Hematopoietic multipotent progenitor cell treated with erythropoietin and hydrocortisone succinate and interleukin-3 and kit ligand, for 17 days (in vitro differentiated cells): ENCODE measurements around the gene SDCBP2.
"Not testable (repeated sequence)": the region's sequence is repeated elsewhere in the genome, so short reads cannot be mapped to it uniquely, and the experiment has no call there.

Experiments
- DNase-seq: peaks from one replicate; pipeline ENCODE4 v3.0.0-alpha.2; 2015; ENCODE audit warnings: low spot score

Gene SDCBP2

GRCh38 chr20:1360094-1360846 is 31.3 kb upstream of the SDCBP2 start:
- no peak for DNase-seq

GRCh38 chr20:1357921-1358671 is 29.2 kb upstream of the SDCBP2 start:
- DNase-seq: no peak

- no peak for DNase-seq
Observed at GRCh38 chr20:1353956-1354355, 25.0 kb upstream of the SDCBP2 start.

GRCh38 chr20:1346315-1346969 is 17.5 kb upstream of the SDCBP2 start:
- no peak for DNase-seq

GRCh38 chr20:1345756-1346093 is 16.8 kb upstream of the SDCBP2 start:
- DNase-seq: no peak

- no peak for DNase-seq
Observed at GRCh38 chr20:1345030-1345755, 16.3 kb upstream of the SDCBP2 start.

- DNase-seq: not testable (repeated sequence)
Observed at GRCh38 chr20:1343446-1344124, 14.6 kb upstream of the SDCBP2 start.

- DNase-seq: no peak
Observed at GRCh38 chr20:1341561-1342265, 12.8 kb upstream of the SDCBP2 start.

- no peak for DNase-seq
Observed at GRCh38 chr20:1338801-1339200, 9.9 kb upstream of the SDCBP2 start.

GRCh38 chr20:1338096-1338495 is 9.2 kb upstream of the SDCBP2 start:
- no peak for DNase-seq

GRCh38 chr20:1337441-1337840 is 8.5 kb upstream of the SDCBP2 start:
- no peak for DNase-seq

- DNase-seq: no peak
Observed at GRCh38 chr20:1336699-1337367, 7.9 kb upstream of the SDCBP2 start.

GRCh38 chr20:1335961-1336698 is 7.2 kb upstream of the SDCBP2 start:
- no peak for DNase-seq

- DNase-seq: no peak
Observed at GRCh38 chr20:1334761-1335160, 5.8 kb upstream of the SDCBP2 start.

- no peak for DNase-seq
Observed at GRCh38 chr20:1334370-1334731, 5.4 kb upstream of the SDCBP2 start.

GRCh38 chr20:1333462-1334369 is 4.8 kb upstream of the SDCBP2 start:
- DNase-seq: no peak

- no peak for DNase-seq
Observed at GRCh38 chr20:1332749-1333300, 3.9 kb upstream of the SDCBP2 start.

- no peak for DNase-seq
Observed at GRCh38 chr20:1331801-1332453, 3.0 kb upstream of the SDCBP2 start.
